ENCODE results near the gene DHFR2.

DHFR2 gene

DNA sequence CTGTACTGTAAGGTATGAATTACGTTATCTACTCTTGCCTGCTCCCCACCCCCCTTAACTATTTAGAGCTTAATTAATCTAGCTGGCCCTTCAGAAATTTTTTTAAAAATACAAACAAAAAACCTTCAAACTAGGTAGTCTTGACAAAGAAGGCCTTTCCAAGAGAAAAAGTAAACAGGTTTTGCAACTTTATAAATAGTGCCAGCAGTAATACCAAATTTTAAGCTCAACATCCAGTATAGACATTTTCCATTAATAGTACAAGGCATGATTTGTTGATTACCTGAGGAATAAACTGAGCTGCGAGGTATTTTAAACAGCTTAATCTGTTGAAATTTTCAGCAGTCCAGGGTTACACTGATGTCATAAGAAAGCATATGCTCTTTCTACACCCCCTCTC is 54.5 kb downstream of the DHFR2 start:
- DNase-seq (ENCODE audit: low read depth in 1 of 2, low spot score in 1 of 2), result no peak
